NOMO-1 treated with dmso at 0.1 percent for 144 hours (cell line): ENCODE results near the gene CEMIP.

ENCODE experiments used
- DNase-seq: peaks from one replicate; lab custom pipeline; 2025; ENCODE audit not compliant: unreplicated experiment; lab: John Stamatoyannopoulos, UW

Gene CEMIP

DNA sequence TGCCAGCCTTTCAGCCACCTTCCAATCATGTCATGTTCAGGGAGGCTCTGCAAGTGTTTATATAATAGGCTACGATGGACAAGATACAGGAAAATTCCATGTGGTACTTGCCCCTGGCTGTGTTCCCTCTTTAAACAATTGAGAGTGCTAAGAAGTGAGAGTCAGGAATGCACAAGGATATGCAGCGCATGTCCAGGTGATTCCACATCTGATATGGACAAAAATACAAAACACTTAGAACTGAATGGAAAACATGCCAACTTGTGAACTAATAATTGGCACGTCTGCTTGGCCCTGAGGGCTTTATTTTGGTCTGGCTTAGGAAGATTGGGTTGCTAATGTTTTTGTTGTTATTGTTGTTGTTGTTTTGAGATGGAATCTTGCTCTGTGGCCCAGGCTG, 100.9 kb downstream of the CEMIP start:
- no peak for DNase-seq

DNA sequence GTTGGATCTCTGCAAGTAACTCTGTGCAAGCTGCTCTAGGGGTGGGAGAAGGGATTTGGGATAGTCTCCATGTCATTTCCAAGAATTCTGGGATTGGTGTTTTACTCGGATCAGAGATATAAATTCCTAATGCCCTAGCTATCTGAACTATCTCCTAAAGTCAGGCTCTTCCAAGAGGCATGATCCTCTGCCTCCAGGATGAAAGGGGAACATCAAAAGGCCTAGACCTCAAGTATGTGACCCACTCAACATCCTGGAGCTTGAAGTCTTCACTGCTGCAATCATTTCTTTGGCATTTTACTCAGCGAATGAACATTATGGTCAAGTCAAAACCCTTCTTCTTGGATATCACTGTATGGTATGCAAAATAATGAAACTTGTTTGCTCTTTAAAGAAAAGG, 104.5 kb downstream of the CEMIP start:
- no peak for DNase-seq

DNA sequence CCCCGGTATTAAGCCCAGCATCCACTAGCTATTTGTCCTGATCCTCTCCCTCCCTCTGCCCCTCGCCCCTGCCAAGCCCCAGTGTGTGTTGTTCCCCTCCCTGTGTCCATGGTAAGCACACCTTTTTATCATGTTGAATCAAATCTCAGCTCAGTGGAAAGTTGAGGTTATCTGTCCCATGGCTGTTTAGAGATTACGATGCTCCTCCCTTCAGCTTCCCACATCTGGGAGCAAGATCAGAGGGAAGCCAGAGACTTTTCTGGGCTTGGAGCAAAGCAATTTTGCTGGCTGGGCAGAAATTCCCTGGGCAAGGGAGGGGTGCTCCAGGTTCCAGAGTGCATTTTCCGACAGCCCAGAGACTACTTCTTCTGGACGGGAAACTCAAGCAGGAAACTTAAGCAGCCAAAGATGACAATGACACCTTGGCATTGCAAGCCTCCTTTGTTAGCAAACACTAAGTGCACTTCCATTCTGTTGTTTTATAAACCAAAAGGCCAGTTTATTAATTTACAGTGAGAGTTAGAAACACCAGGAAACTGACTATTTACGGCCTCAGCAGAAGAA, 105.9 kb downstream of the CEMIP start:
- DNase-seq = no peak

GRCh38 chr15:80887148-80887547, 108.0 kb downstream of the CEMIP start:
- DNase-seq = no peak

- DNase-seq = no peak
Observed at GRCh38 chr15:80888846-80889245, 109.7 kb downstream of the CEMIP start.

DNA sequence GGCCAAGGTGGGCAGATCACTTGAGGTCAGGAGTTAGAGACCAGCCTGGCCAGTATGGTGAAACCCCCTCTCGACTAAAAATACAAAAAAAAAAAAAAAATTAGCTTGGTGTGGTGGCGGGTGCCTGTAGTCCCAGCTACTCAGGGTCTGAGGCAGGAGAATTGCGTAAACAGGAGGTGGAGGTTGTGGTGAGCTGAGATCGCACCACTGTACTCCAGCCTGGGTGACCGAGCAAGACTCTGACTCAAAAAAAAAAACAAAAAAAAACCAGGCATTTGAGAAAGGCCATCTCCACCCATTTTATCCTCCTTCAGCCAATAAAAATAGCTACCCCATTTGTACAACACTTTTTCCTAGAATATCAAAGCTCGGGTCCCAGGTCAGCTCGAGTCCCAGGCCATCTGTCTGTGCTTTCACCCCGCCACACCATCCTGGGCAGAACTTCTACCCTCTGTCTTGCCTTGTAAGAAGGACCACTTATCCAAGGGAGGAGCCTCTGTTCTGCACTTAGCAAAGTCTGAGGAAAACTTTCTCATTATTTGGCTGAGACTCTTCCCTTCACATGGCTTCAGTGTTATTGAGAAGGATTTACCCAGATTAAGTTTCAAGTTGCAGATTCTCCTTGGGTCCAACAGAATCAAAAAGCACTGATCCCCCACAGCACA, 111.3 kb downstream of the CEMIP start:
- peak; percentile 51 for DNase-seq

DNA sequence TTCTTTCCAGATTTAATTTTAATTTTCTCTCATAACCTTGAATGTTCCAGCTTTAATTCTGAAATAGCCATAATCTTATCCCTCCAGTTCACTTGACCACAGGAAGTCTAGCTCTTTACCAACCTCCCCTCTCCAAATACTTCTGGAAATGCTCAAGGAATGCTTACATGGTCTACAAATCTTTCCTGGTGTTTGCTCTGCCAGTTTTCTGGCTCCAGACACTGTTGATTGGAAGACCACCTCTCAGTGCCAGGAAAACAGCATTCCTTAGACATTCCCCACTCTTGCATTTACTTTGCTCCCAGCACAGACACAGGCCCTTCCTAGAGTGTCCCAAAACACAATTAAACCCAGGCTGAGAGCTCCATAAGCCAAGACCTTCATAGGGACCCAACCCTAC, 111.8 kb downstream of the CEMIP start:
- no peak for DNase-seq

DNA sequence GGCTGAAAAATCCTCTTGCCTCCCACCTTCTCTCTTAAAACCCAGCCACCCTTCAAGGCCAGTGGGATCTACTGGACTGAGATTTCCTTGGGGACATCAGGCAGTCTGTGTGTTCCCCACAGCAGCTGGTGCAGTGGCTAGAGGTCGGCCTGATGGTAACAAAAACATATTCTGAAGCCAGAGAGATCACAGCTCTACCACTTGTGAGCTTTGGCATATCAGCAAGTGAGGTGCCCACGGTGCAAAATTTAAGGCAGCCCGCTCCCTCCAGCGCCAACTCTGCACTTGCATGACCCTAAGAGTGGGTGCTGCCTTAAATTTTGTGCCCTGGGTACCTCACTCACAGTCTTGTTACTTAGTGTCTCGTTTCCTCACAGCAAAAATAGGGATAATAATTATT, 113.2 kb downstream of the CEMIP start:
- DNase-seq = no peak

GRCh38 chr15:80893777-80894176, 114.6 kb downstream of the CEMIP start:
- DNase-seq = no peak

DNA sequence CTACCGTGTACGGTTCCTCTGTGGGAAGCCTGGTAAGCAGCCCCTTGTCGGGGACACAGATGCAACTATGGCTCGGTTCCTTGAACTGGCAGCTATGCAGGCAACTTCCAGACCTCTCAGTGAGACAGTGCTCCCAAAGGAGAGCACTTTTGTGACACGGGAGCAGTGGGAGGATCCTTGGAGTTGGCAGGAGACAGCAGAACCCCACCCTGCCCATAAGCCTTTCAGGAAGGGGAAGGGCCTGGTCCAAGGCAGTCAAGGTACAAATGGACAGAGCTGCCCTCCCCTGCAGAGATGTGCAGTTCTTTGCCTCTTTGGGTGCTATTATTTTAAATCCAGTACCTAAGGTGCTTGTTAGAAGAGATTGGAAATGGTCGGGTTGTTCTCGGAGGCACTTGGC, 115.9 kb downstream of the CEMIP start:
- DNase-seq = no peak

DNA sequence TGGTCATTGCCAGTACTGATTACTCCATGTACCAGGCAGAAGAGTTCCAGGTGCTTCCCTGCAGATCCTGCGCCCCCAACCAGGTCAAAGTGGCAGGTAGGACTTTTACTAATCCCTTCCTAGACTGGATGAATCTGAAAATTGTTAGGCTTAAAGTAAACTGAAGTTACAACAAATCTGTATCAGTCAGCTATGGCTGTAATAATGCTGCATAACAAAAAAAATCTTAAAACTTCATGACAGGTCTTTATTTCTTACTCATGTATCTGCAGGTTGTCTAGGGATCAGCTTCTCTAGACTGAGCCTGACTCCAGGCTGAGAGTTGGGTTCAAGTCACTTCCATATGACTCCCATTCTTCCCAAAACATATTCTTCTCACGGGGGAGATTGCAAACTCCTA, 116.8 kb downstream of the CEMIP start:
- DNase-seq = no peak

DNA sequence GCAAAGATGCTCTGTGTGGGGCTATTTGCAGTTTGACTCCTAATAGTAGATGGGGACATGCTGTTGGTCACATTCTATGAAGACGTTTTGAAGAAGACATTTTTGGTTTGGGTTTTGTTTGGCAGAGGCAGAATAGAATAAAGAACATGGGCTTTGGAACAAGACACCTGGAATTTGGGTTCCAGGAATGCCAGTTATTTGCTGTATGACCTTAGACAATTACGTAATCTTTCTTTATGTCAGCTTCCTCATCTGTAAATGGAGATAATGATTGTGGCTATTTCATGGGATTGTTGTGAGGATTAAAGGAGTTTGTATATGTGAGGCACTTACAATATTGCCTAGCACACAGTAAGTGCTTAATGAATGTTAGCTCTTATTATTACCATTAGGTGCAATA, 118.9 kb downstream of the CEMIP start:
- no peak for DNase-seq

DNA sequence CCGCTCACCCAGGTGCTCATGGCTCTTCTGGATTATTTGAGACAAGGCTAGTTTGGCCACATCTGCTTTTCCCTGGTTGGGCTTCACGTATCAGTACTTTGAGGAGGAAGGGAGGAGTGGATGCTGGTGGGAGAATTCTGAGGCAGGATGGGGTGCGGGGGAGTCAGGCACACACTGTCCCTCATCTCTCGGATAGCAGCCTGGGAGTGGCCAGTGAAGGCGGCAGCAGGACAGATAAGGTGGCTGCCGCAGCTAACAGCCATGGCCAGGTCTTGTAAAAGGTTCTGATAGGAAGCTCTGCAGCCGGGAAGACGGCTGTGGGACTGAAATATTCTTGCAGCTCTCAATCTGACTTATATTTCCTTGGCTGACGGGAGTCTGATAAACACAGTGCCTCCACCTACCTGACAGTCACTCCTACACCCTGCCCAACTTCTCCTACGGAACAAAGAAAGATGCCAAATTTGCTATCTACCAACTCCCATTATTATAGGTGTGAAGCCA, 123.2 kb downstream of the CEMIP start:
- DNase-seq = no peak

- no peak for DNase-seq
Observed at GRCh38 chr15:80904998-80905397, 125.8 kb downstream of the CEMIP start.

DNA sequence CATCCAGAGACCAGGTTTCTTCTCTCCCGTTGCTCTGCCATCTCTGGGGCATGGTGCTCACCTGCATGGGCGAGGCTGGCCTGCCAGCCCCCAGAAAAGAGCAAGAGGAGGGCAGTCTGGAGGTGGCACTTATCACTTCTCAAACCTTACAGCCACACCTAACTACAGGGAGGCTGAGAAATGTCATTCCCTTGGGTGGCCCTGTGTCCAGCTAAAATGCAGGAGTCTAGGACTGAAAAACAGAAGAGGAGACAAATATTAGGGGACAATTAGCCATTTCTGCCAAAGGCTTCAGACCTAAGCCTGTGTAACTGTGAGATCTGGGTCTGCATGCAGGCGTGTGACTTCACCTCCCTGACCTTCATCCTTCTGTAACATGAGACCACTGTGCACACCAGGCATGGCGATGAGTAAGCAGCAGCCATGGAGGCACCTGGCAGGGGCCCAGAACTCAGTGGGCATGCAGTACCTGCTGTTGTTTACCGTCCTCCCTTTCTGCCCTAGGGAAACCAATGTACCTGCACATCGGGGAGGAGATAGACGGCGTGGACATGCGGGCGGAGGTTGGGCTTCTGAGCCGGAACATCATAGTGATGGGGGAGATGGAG, 127.1 kb downstream of the CEMIP start:
- DNase-seq = no peak

DNA sequence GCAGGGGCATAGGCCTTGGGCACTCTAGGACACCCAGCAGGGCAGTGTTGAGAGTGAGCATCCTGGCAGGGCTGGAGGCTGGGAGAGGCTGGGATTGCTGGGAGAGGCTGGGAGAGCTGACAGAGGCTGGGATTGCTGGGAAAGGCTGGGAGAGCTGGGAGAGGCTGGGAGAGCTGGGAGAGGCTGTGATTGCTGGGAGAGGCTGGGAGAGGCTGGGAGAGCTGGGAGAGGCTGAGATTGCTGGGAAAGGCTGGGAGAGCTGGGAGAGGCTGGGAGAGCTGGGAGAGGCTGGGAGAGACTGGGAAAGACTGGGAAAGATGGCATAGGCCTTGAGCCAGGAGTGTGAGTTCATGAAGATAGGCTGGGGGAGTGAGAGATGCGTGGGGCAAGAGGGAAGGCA, 132.7 kb downstream of the CEMIP start:
- DNase-seq = no peak

DNA sequence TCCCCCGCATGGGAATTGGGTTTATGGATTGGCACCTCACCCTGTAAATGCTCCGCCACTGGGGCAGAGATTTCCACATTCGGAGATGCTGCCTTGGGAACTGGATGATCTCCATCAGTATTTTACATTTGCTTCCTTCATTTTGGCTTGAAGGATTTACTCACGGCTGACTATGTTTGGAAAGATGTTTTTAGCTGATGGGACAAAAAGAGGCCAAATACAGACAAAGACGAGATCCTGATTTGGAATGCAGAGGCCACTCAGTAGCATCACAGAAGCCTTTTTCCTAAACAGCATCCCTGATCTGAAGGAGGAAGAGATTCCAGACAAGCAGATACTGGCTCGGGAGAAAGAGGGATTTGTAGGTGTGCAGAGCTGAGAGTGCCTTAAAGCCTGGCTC, 133.5 kb downstream of the CEMIP start:
- no peak for DNase-seq

- no peak for DNase-seq
Observed at GRCh38 chr15:80913541-80913940, 134.4 kb downstream of the CEMIP start.

GRCh38 chr15:80915472-80915871, 136.3 kb downstream of the CEMIP start:
- no peak for DNase-seq

GRCh38 chr15:80916056-80916455, 136.9 kb downstream of the CEMIP start:
- no peak for DNase-seq

- DNase-seq = no peak
Observed at GRCh38 chr15:80918196-80918783, 139.1 kb downstream of the CEMIP start.

DNA sequence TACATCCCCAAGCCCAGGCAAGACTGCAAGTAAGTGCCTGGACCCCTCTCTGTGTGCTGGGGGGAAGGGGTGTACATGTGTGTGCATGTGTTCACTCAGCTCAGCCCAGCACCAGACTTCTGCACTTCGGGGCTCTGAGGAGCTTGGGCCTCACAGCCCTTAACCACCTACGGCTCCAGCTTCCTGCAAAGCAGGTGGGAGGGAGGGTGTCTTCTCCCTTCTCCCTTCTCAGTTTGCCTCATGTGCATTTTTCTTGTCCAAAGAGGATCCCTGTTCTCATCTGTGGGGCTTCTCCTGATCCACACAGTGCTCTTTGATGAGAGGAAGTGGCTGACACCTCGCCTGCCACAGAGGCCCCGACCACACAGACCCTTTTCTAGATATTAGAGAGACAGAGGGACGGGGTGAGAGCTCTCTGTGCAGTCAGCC, 141.1 kb downstream of the CEMIP start:
- DNase-seq = no peak
